K562 (cell line): ENCODE results near the gene EPHB6. TPM values are rescaled to one million over a fixed set of nuclear protein-coding genes. Genes with fewer than 3 reads are reported as not detected.

Source experiments
- ATAC-seq: fragments of 200-7000 bp; cut with Tn5 transposase; 3 replicates; pipeline ENCODE4 v1.9.1; 2020; ENCODE audit warnings: moderate library complexity
- Bru-seq: library from RNA; stranded (reverse); fragments of 400-500 nt; gene quantifications from one replicate; lab custom pipeline; 2021; lab: Mats Ljungman, UMichigan
- BruChase-seq, 2 experiments: library from RNA; stranded (reverse); fragments of 400-500 nt; gene quantifications; one replicate each; lab custom pipeline; 2021; lab: Mats Ljungman, UMichigan
- BruUV-seq: library from RNA; stranded (reverse); fragments of 400-500 nt; replicated peaks from 2 replicates; lab custom pipeline; 2021; lab: Mats Ljungman, UMichigan
- CTCF ChIA-PET: fragments of 300-600 bp; formaldehyde crosslinking; extraction: SDS; loops from one replicate; lab custom pipeline; 2021; ENCODE audit warnings: low intra/inter-chr PET ratio; lab: Yijun Ruan, JAX
- POLR2A ChIA-PET: fragments of 300-600, 350-650 bp; sonication (Branson Sonifier 250); formaldehyde crosslinking; extraction: SDS; loops from one replicate; lab custom pipeline; 2021; ENCODE audit warnings: antibody characterized with exemption, inconsistent platforms; lab: Yijun Ruan, JAX
- DNase-seq, 4 experiments: peaks; one replicate each; pipeline versions ENCODE4 v3.0.0 to v3.0.0-alpha.2; 2011 to 2018; ENCODE audit warnings: low spot score in 3 of 4, mixed read lengths in 3 of 4; ENCODE audit errors: extremely low read depth in 1 of 4
- FAIRE-seq: peaks from 2 replicates; lab custom pipeline; 2011; peaks lifted over from hg19 to GRCh38; lab: Jason Lieb, UNC
- H2AFZ ChIP-seq: 2 replicates; pipeline ENCODE4 v1.6.0; 2011; ENCODE audit warnings: low read depth, low read length, control low read depth, inconsistent platforms
- H3K27ac ChIP-seq: fragments of 200-600 bp; 3 replicates; pipeline ENCODE4 v1.8.0; 2011; ENCODE audit warnings: low read depth, mild to moderate bottlenecking, control low read depth, inconsistent platforms, low read length, moderate library complexity, mixed read lengths; ENCODE audit errors: extremely low read depth
- H3K27me3 ChIP-seq, 2 experiments: fragments of 300-600 bp in 1 of 2; 2 replicates in 1 of 2; 3 replicates in 1 of 2; pipeline versions ENCODE4 v1.6.0 to v1.8.0; 2011; ENCODE audit warnings: inconsistent platforms in 2 of 2, low read length in 2 of 2, mild to moderate bottlenecking in 1 of 2, mixed read lengths in 1 of 2, moderate library complexity in 1 of 2; ENCODE audit not compliant: control insufficient read depth in 2 of 2, insufficient read depth in 2 of 2
- H3K36me3 ChIP-seq: fragments of 300-600 bp; 3 replicates; pipeline ENCODE4 v1.8.0; 2011; ENCODE audit warnings: mild to moderate bottlenecking, low read length, inconsistent platforms; ENCODE audit not compliant: control insufficient read depth, insufficient read depth
- H3K4me1 ChIP-seq, 2 experiments: fragments of 200-600 bp in 1 of 2; replicated peaks in 1 of 2; 2 replicates in 1 of 2; 3 replicates in 1 of 2; pipeline versions ENCODE4 v1.5.1 to v1.8.0; 2011; ENCODE audit warnings: inconsistent platforms in 2 of 2, low read length in 2 of 2, mild to moderate bottlenecking in 1 of 2, mixed read lengths in 1 of 2, moderate library complexity in 1 of 2; ENCODE audit not compliant: control insufficient read depth in 2 of 2, insufficient read depth in 2 of 2
- H3K4me2 ChIP-seq: 2 replicates; pipeline ENCODE4 v1.6.1; 2011; ENCODE audit warnings: low read length, control low read depth, inconsistent platforms, mixed read lengths; ENCODE audit not compliant: insufficient read depth
- H3K4me3 ChIP-seq: fragments of 200-600 bp; sonication (generic), shearing (Covaris generic); 2 replicates; pipeline ENCODE4 v1.5.1; 2016; ENCODE audit warnings: control low read depth, inconsistent platforms
- H3K79me2 ChIP-seq: fragments of 200-600 bp; 3 replicates; pipeline ENCODE4 v1.8.0; 2011; ENCODE audit warnings: low read length, inconsistent platforms; ENCODE audit not compliant: control insufficient read depth, insufficient read depth
- H3K9ac ChIP-seq, 2 experiments: 2 replicates each; pipeline versions ENCODE4 v1.6.0 to v1.6.1; 2011; ENCODE audit warnings: low read depth in 2 of 2, low read length in 2 of 2, control low read depth in 1 of 2, inconsistent platforms in 1 of 2, mild to moderate bottlenecking in 1 of 2, mixed read lengths in 1 of 2; ENCODE audit not compliant: insufficient read depth in 1 of 2
- H3K9me1 ChIP-seq: one replicate; pipeline ENCODE4 v1.6.0; 2011; ENCODE audit warnings: inconsistent platforms, mild to moderate bottlenecking, low read length, moderate library complexity; ENCODE audit not compliant: control insufficient read depth, insufficient read depth
- H3K9me3 ChIP-seq: replicated peaks from 2 replicates; pipeline ENCODE4 v1.5.1; 2011; ENCODE audit warnings: low read depth, low read length, inconsistent platforms; ENCODE audit not compliant: control insufficient read depth, insufficient read depth
- H4K20me1 ChIP-seq: replicated peaks from 2 replicates; pipeline ENCODE4 v1.6.1; 2011; ENCODE audit warnings: low read length, inconsistent platforms, mixed read lengths; ENCODE audit not compliant: control insufficient read depth, insufficient read depth
- FOXJ2 ChIP-seq: fragments of 200-800 bp; sonication (Bioruptor generic); IDR thresholded peaks from 2 replicates; pipeline ENCODE4 v1.6.1; 2016; ENCODE audit warnings: missing genetic modification characterization, missing compliant biosample characterization
- HMGN3 ChIP-seq: IDR thresholded peaks from 2 replicates; pipeline ENCODE4 v1.6.1; 2011; ENCODE audit warnings: borderline replicate concordance, low read depth, mild to moderate bottlenecking, mixed read lengths, low read length; ENCODE audit not compliant: insufficient read length; ENCODE audit errors: extremely low read depth
- JUN ChIP-seq, 2 experiments: sonication (generic) in 1 of 2; formaldehyde crosslinking in 1 of 2; IDR thresholded peaks; 2 replicates each; pipeline versions ENCODE4 v1.6.1 to v1.8.0; 2012 to 2022; ENCODE audit warnings: borderline replicate concordance in 2 of 2, mild to moderate bottlenecking in 2 of 2, improper control_type of control experiment in 1 of 2, low read depth in 1 of 2, low read length in 1 of 2, missing genetic modification reagents in 1 of 2
- KLF6 ChIP-seq: fragments of 250-450 bp; sonication (Bioruptor Pico); IDR thresholded peaks from 2 replicates; pipeline ENCODE4 v1.4.0; 2020; ENCODE audit warnings: mild to moderate bottlenecking, moderate library complexity, borderline replicate concordance
- WGBS: fragments of 100-300 bp; shearing (Covaris generic); methylation state at CpG from one replicate; pipeline ENCODE4 v1.1.6; 2016; ENCODE audit warnings: low coverage, mixed read lengths; ENCODE audit not compliant: insufficient coverage; ENCODE audit errors: missing lambda C conversion rate; 5-methylcytosine and 5-hydroxymethylcytosine counted together
- in situ Hi-C: fragments of 300-500 bp; cut with MboI; formaldehyde crosslinking; loops from 4 replicates; pipeline ENCODE4 v1.15.0; 2018; ENCODE audit warnings: inconsistent platforms, mixed read lengths
- intact Hi-C: fragments of 100-400 bp; cut with micrococcal nuclease; formaldehyde crosslinking; loops from 2 replicates; pipeline ENCODE4 v1.14.2; 2022
- long read RNA-seq, 3 experiments: library from polyadenylated mRNA in 2 of 3; library from RNA in 1 of 3; unstranded in 2 of 3; stranded (forward) in 1 of 3; transcript quantifications; one replicate each; pipeline ENCODE4 v2.0.0, GENCODE V29; 2019 to 2022
- polyA minus RNA-seq, 3 experiments: library from RNA; depleted of rRNA, polyadenylated mRNA; stranded (reverse); fragments of >200 nt; gene quantifications; 2 replicates each; pipeline ENCODE4 v1.2.3, GENCODE V29; 2011
- polyA plus RNA-seq, 8 experiments: library from polyadenylated mRNA; depleted of rRNA in 4 of 8; stranded (reverse) in 5 of 8; unstranded in 3 of 8; fragments of >200 nt; fragmentation: Nextera tagmentation in 2 of 8; fragmentation: Illumina TruSeq in 1 of 8; extraction: Ambion mirVana in 2 of 8; extraction: Trizol in 1 of 8; gene quantifications; 2 replicates each; pipeline versions ENCODE4 v1.2.1 to v1.2.3, GENCODE V29; 2011 to 2014; ENCODE audit warnings: inconsistent platforms in 1 of 8, missing spikeins in 1 of 8
- total RNA-seq, 7 experiments: library from RNA; depleted of rRNA in 6 of 7; stranded (reverse); fragments of >200 nt in 6 of 7; fragmentation: Illumina TruSeq in 2 of 7; extraction: Trizol in 2 of 7; gene quantifications; 2 replicates each; pipeline versions ENCODE4 v1.2.1 to v1.2.3, GENCODE V29; 2011 to 2021; ENCODE audit warnings: low replicate concordance in 1 of 7
- TF ChIP-seq, protein P1 (sequence below): fragments of 450-650 bp; formaldehyde crosslinking; IDR thresholded peaks from 2 replicates; pipeline ENCODE4 v1.4.0; 2022; ENCODE audit warnings: missing genetic modification characterization

The EPHB6 gene, protein sequence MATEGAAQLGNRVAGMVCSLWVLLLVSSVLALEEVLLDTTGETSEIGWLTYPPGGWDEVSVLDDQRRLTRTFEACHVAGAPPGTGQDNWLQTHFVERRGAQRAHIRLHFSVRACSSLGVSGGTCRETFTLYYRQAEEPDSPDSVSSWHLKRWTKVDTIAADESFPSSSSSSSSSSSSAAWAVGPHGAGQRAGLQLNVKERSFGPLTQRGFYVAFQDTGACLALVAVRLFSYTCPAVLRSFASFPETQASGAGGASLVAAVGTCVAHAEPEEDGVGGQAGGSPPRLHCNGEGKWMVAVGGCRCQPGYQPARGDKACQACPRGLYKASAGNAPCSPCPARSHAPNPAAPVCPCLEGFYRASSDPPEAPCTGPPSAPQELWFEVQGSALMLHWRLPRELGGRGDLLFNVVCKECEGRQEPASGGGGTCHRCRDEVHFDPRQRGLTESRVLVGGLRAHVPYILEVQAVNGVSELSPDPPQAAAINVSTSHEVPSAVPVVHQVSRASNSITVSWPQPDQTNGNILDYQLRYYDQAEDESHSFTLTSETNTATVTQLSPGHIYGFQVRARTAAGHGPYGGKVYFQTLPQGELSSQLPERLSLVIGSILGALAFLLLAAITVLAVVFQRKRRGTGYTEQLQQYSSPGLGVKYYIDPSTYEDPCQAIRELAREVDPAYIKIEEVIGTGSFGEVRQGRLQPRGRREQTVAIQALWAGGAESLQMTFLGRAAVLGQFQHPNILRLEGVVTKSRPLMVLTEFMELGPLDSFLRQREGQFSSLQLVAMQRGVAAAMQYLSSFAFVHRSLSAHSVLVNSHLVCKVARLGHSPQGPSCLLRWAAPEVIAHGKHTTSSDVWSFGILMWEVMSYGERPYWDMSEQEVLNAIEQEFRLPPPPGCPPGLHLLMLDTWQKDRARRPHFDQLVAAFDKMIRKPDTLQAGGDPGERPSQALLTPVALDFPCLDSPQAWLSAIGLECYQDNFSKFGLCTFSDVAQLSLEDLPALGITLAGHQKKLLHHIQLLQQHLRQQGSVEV
- 81.3 and 499 TPM in 2 replicates for total RNA-seq (2011; cell fraction: chromatin; rRNA removed; ENCODE audit: low replicate concordance)
- 147 and 442 TPM in 2 replicates for total RNA-seq (2011; cell fraction: nucleolus; rRNA removed)
- 112 and 171 TPM in 2 replicates for total RNA-seq (2011; cell fraction: nucleoplasm; rRNA removed)
- 10.4 and 11.3 TPM in 2 replicates for total RNA-seq (2014; rRNA removed)
- 4.1 and 4.3 TPM in 2 replicates for total RNA-seq (2014; rRNA removed; fragmentation: Illumina TruSeq; extraction: Trizol)
- 1.5 and 2.1 TPM in 2 replicates for total RNA-seq (2015; rRNA removed; fragmentation: Illumina TruSeq; extraction: Trizol)
- 13.2 and 19.1 TPM in 2 replicates for total RNA-seq (2021)
- polyA plus RNA-seq (2011; rRNA removed) = 108 and 123 TPM in 2 replicates
- 99.6 and 191 TPM in 2 replicates for polyA plus RNA-seq (2011; cell fraction: cytosol; rRNA removed)
- polyA plus RNA-seq (2011; cell fraction: nucleus; rRNA removed) = 516 and 1,081 TPM in 2 replicates
- polyA plus RNA-seq (2012) = 8.8 and 13.0 TPM in 2 replicates
- polyA plus RNA-seq (2014; fragmentation: Illumina TruSeq; extraction: Trizol) = 7.6 and 10.7 TPM in 2 replicates
- polyA plus RNA-seq (2014; fragmentation: Nextera tagmentation; extraction: Ambion mirVana) = 1 to 10 TPM; 1.4 to 2.5 TPM
- polyA plus RNA-seq (2014; rRNA removed) = 12.0 and 16.3 TPM in 2 replicates
- polyA minus RNA-seq (2011; rRNA and poly(A)+ RNA removed) = 56.3 and 87.3 TPM in 2 replicates
- polyA minus RNA-seq (2011; cell fraction: cytosol; rRNA and poly(A)+ RNA removed) = 119 and 124 TPM in 2 replicates
- polyA minus RNA-seq (2011; cell fraction: nucleus; rRNA and poly(A)+ RNA removed) = 75.4 and 113 TPM in 2 replicates
- Bru-seq, nascent RNA = percentile 45 among the genes with signal in this experiment
- percentile 28 among the genes with signal in this experiment for BruChase-seq, experiment 1, labeled RNA remaining after a 2-hour chase
- percentile 32 among the genes with signal in this experiment for BruChase-seq, experiment 2, labeled RNA remaining after a 6-hour chase
- long read RNA-seq, experiment 1, partial matches to known transcripts = 94 of 124 reads
- long read RNA-seq, experiment 1, other reads (novel, unspliced or antisense) = 30 of 124 reads
- long read RNA-seq, experiment 2, partial matches to known transcripts = 6 of 24 reads
- long read RNA-seq, experiment 2, other reads (novel, unspliced or antisense) = 18 of 24 reads
- long read RNA-seq, experiment 3, partial matches to known transcripts = 5 of 6 reads
- long read RNA-seq, experiment 3, other reads (novel, unspliced or antisense) = 1 of 6 reads

GRCh38 chr7:142854372-142855113 is at the start of gene EPHB6:
Gene EPHB6 (plus strand): TSS chr7:142855076. CDS start chr7:142863228, 8,152 bp downstream.
- H3K4me3 ChIP-seq = peak within 1 kb of the TSS; percentile 70
- H4K20me1 ChIP-seq = no peaks in the 10 kb centered on the region; the same call in 1 of the 2 replicates
- in situ Hi-C loops (loop anchor here (5.0 kb wide), 1 partner anchor 368 kb away; the partner anchor contains the start of gene TAS2R40), intact Hi-C loops (loop anchor here (1.0 to 2.0 kb wide), 4 partner anchors 12 to 360 kb away; no protein-coding TSS in a partner anchor)
- no TSS peak for BruUV-seq
- peak; percentile 91 to 98 (median 97) for DNase-seq
- peaks cover 4 to 26% of the 10 kb centered on the region in 2 experiments; a peak in 3 of 5 replicates for H3K27me3 ChIP-seq
- H3K9me3 ChIP-seq = no peaks in the 10 kb centered on the region
- H3K36me3 ChIP-seq = no peaks in the 10 kb centered on the region
- WGBS = 2% methylated on average over 50 of the region's 70 CpGs
- H2AFZ ChIP-seq = peak within 1 kb of the TSS; percentile 83
- peak within 1 kb of the TSS; percentile 14; the same call in 1 of the 3 replicates for H3K27ac ChIP-seq
- H3K9me1 ChIP-seq = no peaks in the 10 kb centered on the region
- H3K79me2 ChIP-seq = no peaks in the 10 kb centered on the region
- CTCF ChIA-PET = interaction anchor here (1.2 to 4.6 kb wide), 3 partner anchors 12 to 360 kb away, joined by 6 to 52 read pairs (median 15); no protein-coding TSS in a partner anchor
- peaks cover 12 to 16% of the 10 kb centered on the region in 2 experiments; a peak in 4 of 5 replicates for H3K4me1 ChIP-seq
- peak within 1 kb of the TSS; percentile 79 for H3K4me2 ChIP-seq
- FAIRE-seq = no peak
- ATAC-seq = peak; percentile 90
- H3K9ac ChIP-seq = peak within 1 kb of the TSS; percentile 48 to 87
- POLR2A ChIA-PET = interaction anchor here (1.1 kb wide), 2 partner anchors 19 to 162 kb away, joined by 3 read pairs; no protein-coding TSS in a partner anchor
- TF ChIP-seq JUN (IDR thresholded peaks at IDR 0.05; ENCODE audit: borderline replicate concordance, low read depth, low read length) (no peak), JUN (CRISPR knock-in tag; IDR thresholded peaks at IDR 0.05; ENCODE audit: borderline replicate concordance) (0 out of 2 replicates have a peak, but pooled peaks have one; percentile 50), HMGN3 (peak; percentile 32), FOXJ2 (tag) (no peak), KLF6 (CRISPR knock-in tag) (no peak)
- TF ChIP-seq, protein P1, sequence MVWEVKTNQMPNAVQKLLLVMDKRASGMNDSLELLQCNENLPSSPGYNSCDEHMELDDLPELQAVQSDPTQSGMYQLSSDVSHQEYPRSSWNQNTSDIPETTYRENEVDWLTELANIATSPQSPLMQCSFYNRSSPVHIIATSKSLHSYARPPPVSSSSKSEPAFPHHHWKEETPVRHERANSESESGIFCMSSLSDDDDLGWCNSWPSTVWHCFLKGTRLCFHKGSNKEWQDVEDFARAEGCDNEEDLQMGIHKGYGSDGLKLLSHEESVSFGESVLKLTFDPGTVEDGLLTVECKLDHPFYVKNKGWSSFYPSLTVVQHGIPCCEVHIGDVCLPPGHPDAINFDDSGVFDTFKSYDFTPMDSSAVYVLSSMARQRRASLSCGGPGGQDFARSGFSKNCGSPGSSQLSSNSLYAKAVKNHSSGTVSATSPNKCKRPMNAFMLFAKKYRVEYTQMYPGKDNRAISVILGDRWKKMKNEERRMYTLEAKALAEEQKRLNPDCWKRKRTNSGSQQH (CRISPR knock-in tag) = no peak
